ENCODE data around the gene DMRT1.

GRCh38 chr9:935348-935965, 94.0 kb downstream of the DMRT1 start:
- no peak for TF ChIP-seq POLR2AphosphoS5 (IDR thresholded peaks at IDR 0.05; ENCODE audit: low read depth, low read length)
- TF ChIP-seq POLR2A (IDR thresholded peaks at IDR 0.05; ENCODE audit: low read depth, low read length): no peak

All from GM12892 (cell line).